Left ventricle myocardium inferior (tissue), 1 donor: ENCODE data around the gene GPALPP1. TPM values are rescaled to one million over a fixed set of nuclear protein-coding genes. Genes with fewer than 3 reads are reported as not detected.
"Not testable (repeated sequence)": the region's sequence is repeated elsewhere in the genome, so short reads cannot be mapped to it uniquely, and the experiment has no call there.

Experiments used
- DNase-seq: peaks from one replicate; pipeline ENCODE4 v3.0.0-alpha.2; 2020
- H3K27ac ChIP-seq: fragments of 200-600 bp; replicated peaks from 2 replicates; pipeline ENCODE4 v1.8.0; 2021
- H3K27me3 ChIP-seq: fragments of 200-600 bp; 2 replicates; pipeline ENCODE4 v1.8.0; 2021; ENCODE audit warnings: low read depth
- H3K36me3 ChIP-seq: fragments of 200-600 bp; 2 replicates; pipeline ENCODE4 v1.8.0; 2021
- H3K4me1 ChIP-seq: fragments of 200-600 bp; 2 replicates; pipeline ENCODE4 v1.8.0; 2021
- H3K4me3 ChIP-seq: fragments of 200-600 bp; 2 replicates; pipeline ENCODE4 v1.8.0; 2021; ENCODE audit warnings: mild to moderate bottlenecking, moderate library complexity
- H3K9me3 ChIP-seq: fragments of 200-600 bp; replicated peaks from 2 replicates; pipeline ENCODE4 v1.8.0; 2021
- intact Hi-C: fragments of 100-400 bp; cut with micrococcal nuclease; formaldehyde crosslinking; loops from one replicate; pipeline ENCODE4 v1.11.0; 2022
- total RNA-seq: library from RNA; stranded (reverse); fragmentation: NEBNext Ultra II Directional; extraction: Animal tissue kit (Norgen Biotek cat#: 25700); gene quantifications from one replicate; pipeline ENCODE4 v1.2.1, GENCODE V29; 2021
- TF ChIP-seq, protein P1 (sequence below): fragments of 200-600 bp; IDR thresholded peaks from 2 replicates; pipeline ENCODE4 v1.8.0; 2021; ENCODE audit warnings: antibody characterized with exemption, mild to moderate bottlenecking, borderline replicate concordance
- donor health status: DM: no; HTN: yes; CAD: no; lungs with severe emphysema.

The GPALPP1 gene
- total RNA-seq, 1 donor from 2014 or later = 10.7 TPM

- no peak overlapping the region for H3K4me3 ChIP-seq
- TF ChIP-seq, protein P1, sequence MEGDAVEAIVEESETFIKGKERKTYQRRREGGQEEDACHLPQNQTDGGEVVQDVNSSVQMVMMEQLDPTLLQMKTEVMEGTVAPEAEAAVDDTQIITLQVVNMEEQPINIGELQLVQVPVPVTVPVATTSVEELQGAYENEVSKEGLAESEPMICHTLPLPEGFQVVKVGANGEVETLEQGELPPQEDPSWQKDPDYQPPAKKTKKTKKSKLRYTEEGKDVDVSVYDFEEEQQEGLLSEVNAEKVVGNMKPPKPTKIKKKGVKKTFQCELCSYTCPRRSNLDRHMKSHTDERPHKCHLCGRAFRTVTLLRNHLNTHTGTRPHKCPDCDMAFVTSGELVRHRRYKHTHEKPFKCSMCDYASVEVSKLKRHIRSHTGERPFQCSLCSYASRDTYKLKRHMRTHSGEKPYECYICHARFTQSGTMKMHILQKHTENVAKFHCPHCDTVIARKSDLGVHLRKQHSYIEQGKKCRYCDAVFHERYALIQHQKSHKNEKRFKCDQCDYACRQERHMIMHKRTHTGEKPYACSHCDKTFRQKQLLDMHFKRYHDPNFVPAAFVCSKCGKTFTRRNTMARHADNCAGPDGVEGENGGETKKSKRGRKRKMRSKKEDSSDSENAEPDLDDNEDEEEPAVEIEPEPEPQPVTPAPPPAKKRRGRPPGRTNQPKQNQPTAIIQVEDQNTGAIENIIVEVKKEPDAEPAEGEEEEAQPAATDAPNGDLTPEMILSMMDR = no peak
- no peaks in the 10 kb centered on the region for H3K4me1 ChIP-seq
- H3K27me3 ChIP-seq = no peaks in the 10 kb centered on the region
- intact Hi-C loops = no loop called here
- H3K36me3 ChIP-seq = peaks cover 80% of the 10 kb centered on the region
- DNase-seq = no peak
- no peak overlapping the region for H3K27ac ChIP-seq
- no peaks in the 10 kb centered on the region for H3K9me3 ChIP-seq
Measured at GRCh38 chr13:45015300-45015699, 26.0 kb downstream of the GPALPP1 start.

GRCh38 chr13:45016792-45017425 is 27.6 kb downstream of the GPALPP1 start:
- H3K9me3 ChIP-seq = no peaks in the 10 kb centered on the region
- no peaks in the 10 kb centered on the region for H3K4me1 ChIP-seq
- H3K27ac ChIP-seq = no peak overlapping the region
- H3K4me3 ChIP-seq = no peak overlapping the region
- intact Hi-C loops = no loop called here
- peaks cover 80% of the 10 kb centered on the region for H3K36me3 ChIP-seq
- DNase-seq = no peak
- TF ChIP-seq, protein P1 = no peak
- H3K27me3 ChIP-seq = no peaks in the 10 kb centered on the region

GRCh38 chr13:45019981-45020380 is 30.6 kb downstream of the GPALPP1 start:
- DNase-seq, H3K27me3 ChIP-seq, H3K4me3 ChIP-seq, H3K9me3 ChIP-seq, intact Hi-C loops, H3K4me1 ChIP-seq, H3K27ac ChIP-seq: not testable (repeated sequence)
- H3K36me3 ChIP-seq = peaks cover 83% of the 10 kb centered on the region

GRCh38 chr13:45021250-45021649 is 31.9 kb downstream of the GPALPP1 start:
- TF ChIP-seq, protein P1 = no peak
- H3K27me3 ChIP-seq = no peaks in the 10 kb centered on the region
- H3K27ac ChIP-seq = no peak overlapping the region
- H3K4me1 ChIP-seq = no peaks in the 10 kb centered on the region
- H3K36me3 ChIP-seq = peaks cover 75% of the 10 kb centered on the region
- no peaks in the 10 kb centered on the region for H3K9me3 ChIP-seq
- no peak for DNase-seq
- intact Hi-C loops = no loop called here
- no peak overlapping the region for H3K4me3 ChIP-seq

DNA sequence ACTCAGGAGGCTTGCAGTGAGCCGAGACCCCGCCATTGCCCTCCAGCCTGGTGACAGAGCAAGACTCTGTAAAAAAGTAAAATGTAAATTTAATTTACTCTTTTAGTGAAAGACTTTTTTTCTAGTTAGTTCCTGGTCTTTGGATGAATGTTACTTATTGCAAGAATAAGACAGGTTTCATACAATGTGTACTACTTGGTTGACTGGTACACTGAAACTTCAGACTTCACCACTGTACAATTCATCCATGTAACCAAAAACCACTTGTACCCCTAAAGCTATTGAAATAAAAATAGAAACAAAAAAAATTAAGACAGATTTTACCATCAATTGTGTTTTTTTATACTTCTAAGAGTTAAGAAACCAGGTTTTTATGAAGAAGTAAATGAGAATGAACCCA is 35.5 kb downstream of the GPALPP1 start:
- intact Hi-C loops = no loop called here
- H3K27ac ChIP-seq = no peak overlapping the region

DNA sequence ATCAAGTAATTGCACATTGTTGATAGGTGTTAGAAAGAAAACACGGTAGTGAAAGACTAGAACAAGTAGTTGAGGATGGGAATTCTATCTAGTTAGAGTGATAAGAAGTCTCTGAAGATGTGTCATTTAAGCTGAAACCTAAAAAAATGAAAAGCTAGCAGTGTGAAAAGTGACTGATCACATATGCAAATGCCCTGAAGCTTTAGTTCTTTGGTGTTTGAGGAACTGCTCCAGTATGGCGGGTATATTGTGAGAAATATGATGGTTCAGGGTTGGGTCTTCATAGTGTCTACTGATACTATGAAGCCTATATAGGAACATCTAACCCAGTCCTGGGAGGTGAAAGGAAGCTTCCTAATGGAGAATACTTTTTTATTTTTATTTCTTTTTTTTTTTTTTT is 45.0 kb downstream of the GPALPP1 start:
- TF ChIP-seq, protein P1 = no peak
- intact Hi-C loops = no loop called here
- Histone ChIP-seq H3K9me3 (no peaks in the 10 kb centered on the region), H3K36me3 (peaks cover 24% of the 10 kb centered on the region), H3K4me3 (no peak overlapping the region), H3K4me1 (no peaks in the 10 kb centered on the region), H3K27ac (no peak overlapping the region), H3K27me3 (no peaks in the 10 kb centered on the region)
- no peak for DNase-seq

More for the DNA sequence above, 35.5 kb downstream of the GPALPP1 start:
- H3K9me3 ChIP-seq = no peaks in the 10 kb centered on the region
- peaks cover 70% of the 10 kb centered on the region for H3K36me3 ChIP-seq
- no peak overlapping the region for H3K4me3 ChIP-seq
- TF ChIP-seq, protein P1 = no peak
- no peaks in the 10 kb centered on the region for H3K4me1 ChIP-seq
- no peak for DNase-seq
- H3K27me3 ChIP-seq = no peaks in the 10 kb centered on the region
